A549 (cell line): Measurements from ENCODE around the gene PDS5B. TPM values are rescaled to one million over a fixed set of nuclear protein-coding genes. Genes with fewer than 3 reads are reported as not detected.

Experiments used
- ATAC-seq, 2 experiments: fragments of 200-7000 bp in 1 of 2; fragments of >200 bp in 1 of 2; cut with Nextera tagmentation in 1 of 2; cut with Tn5 transposase in 1 of 2; 3 replicates each; pipeline versions ENCODE4 v1.8.0 to v1.9.1; 2018 to 2020; ENCODE audit warnings: mild to moderate bottlenecking in 1 of 2, moderate library complexity in 1 of 2
- CTCF ChIA-PET: fragments of 300-600 bp; sonication (Branson Sonifier 250); formaldehyde crosslinking; extraction: SDS; loops from one replicate; lab custom pipeline; 2021; ENCODE audit warnings: antibody characterized with exemption, inconsistent platforms; lab: Yijun Ruan, JAX
- POLR2A ChIA-PET: fragments of 350-600 bp; formaldehyde crosslinking; extraction: SDS; loops from one replicate; lab custom pipeline; 2021; ENCODE audit warnings: antibody characterized with exemption, inconsistent platforms; lab: Yijun Ruan, JAX
- DNase-seq, 2 experiments: peaks; one replicate each; pipeline versions ENCODE4 v3.0.0 to v3.0.0-alpha.2; 2011 to 2016; ENCODE audit warnings: low read depth in 1 of 2, low spot score in 1 of 2
- FAIRE-seq: peaks from 2 replicates; lab custom pipeline; 2011; peaks lifted over from hg19 to GRCh38; lab: Jason Lieb, UNC
- H3K27ac ChIP-seq, 2 experiments: fragments of >200 bp; sonication (Bioruptor Twin); formaldehyde crosslinking; 3 replicates each; pipeline ENCODE4 v1.5.1; 2016 to 2017
- H3K4me1 ChIP-seq: fragments of >200 bp; sonication (Bioruptor Twin); formaldehyde crosslinking; 3 replicates; pipeline ENCODE4 v1.6.1; 2016
- H3K4me2 ChIP-seq: fragments of >200 bp; sonication (Bioruptor Twin); formaldehyde crosslinking; 3 replicates; pipeline ENCODE4 v1.6.1; 2016
- H3K4me3 ChIP-seq: fragments of >200 bp; sonication (Bioruptor Twin); formaldehyde crosslinking; 3 replicates; pipeline ENCODE4 v1.5.1; 2016
- H3K9me3 ChIP-seq: fragments of >200 bp; sonication (Bioruptor Twin); formaldehyde crosslinking; 3 replicates; pipeline ENCODE4 v1.6.1; 2016
- CEBPB ChIP-seq, 2 experiments: fragments of >200 bp in 1 of 2; sonication (Bioruptor Twin) in 1 of 2; formaldehyde crosslinking in 1 of 2; IDR thresholded peaks; 2 replicates each; pipeline ENCODE4 v1.6.1; 2012 to 2016
- CHD2 ChIP-seq: fragments of 150-350 bp; IDR thresholded peaks from 2 replicates; pipeline ENCODE4 v1.6.1; 2014; ENCODE audit warnings: low read length; ENCODE audit not compliant: partially characterized antibody
- ESRRA ChIP-seq: fragments of 150-350 bp; IDR thresholded peaks from 2 replicates; pipeline ENCODE4 v1.6.1; 2014; ENCODE audit warnings: mild to moderate bottlenecking, low read length, borderline replicate concordance
- FOSB ChIP-seq: fragments of 250-450 bp; sonication (Bioruptor Pico); IDR thresholded peaks from 2 replicates; pipeline ENCODE4 v1.5.0; 2020; ENCODE audit warnings: mild to moderate bottlenecking, moderate library complexity
- FOSL2 ChIP-seq, 2 experiments: fragments of 450-650 bp in 1 of 2; fragments of >200 bp in 1 of 2; sonication (Bioruptor Twin) in 1 of 2; formaldehyde crosslinking; IDR thresholded peaks; 2 replicates each; pipeline versions ENCODE4 v1.5.0 to v1.6.1; 2016 to 2020; ENCODE audit warnings: mild to moderate bottlenecking in 1 of 2, moderate library complexity in 1 of 2
- FOXS1 ChIP-seq: fragments of 250-450 bp; sonication (Bioruptor Pico); IDR thresholded peaks from 2 replicates; pipeline ENCODE4 v1.5.0; 2020; ENCODE audit warnings: mild to moderate bottlenecking, moderate library complexity
- HOXA7 ChIP-seq: fragments of 250-450 bp; sonication (Bioruptor Pico); IDR thresholded peaks from 2 replicates; pipeline ENCODE4 v1.5.0; 2020; ENCODE audit warnings: mild to moderate bottlenecking, moderate library complexity
- HOXB13 ChIP-seq: fragments of 250-450 bp; sonication (Bioruptor Pico); IDR thresholded peaks from 2 replicates; pipeline ENCODE4 v1.5.0; 2020; ENCODE audit warnings: low read depth, mild to moderate bottlenecking, moderate library complexity
- KDM1A ChIP-seq: fragments of 200-600 bp; sonication (generic); IDR thresholded peaks from 2 replicates; pipeline ENCODE4 v1.6.1; 2016; ENCODE audit warnings: low read depth, mild to moderate bottlenecking
- MYC ChIP-seq: IDR thresholded peaks from 2 replicates; pipeline ENCODE4 v1.6.1; 2012; ENCODE audit warnings: mild to moderate bottlenecking, inconsistent platforms, low read length, improper control_type of control experiment, borderline replicate concordance
- NR3C1 ChIP-seq: fragments of >200 bp; sonication (Bioruptor Twin); formaldehyde crosslinking; IDR thresholded peaks from 3 replicates; pipeline ENCODE4 v1.6.1; 2017
- PHF8 ChIP-seq: fragments of 200-600 bp; sonication (generic); IDR thresholded peaks from 2 replicates; pipeline ENCODE4 v1.6.1; 2016; ENCODE audit warnings: low read depth, mild to moderate bottlenecking, antibody characterized with exemption, moderate library complexity, borderline replicate concordance
- POLR2A ChIP-seq: IDR thresholded peaks from 2 replicates; pipeline ENCODE4 v1.6.1; 2012; ENCODE audit warnings: mild to moderate bottlenecking, low read length
- TFCP2L1 ChIP-seq: fragments of 250-450 bp; sonication (Bioruptor Pico); IDR thresholded peaks from 2 replicates; pipeline ENCODE4 v1.5.0; 2021; ENCODE audit warnings: mild to moderate bottlenecking
- ZC3H11A ChIP-seq: fragments of 450-650 bp; IDR thresholded peaks from 2 replicates; pipeline ENCODE4 v1.6.1; 2014; ENCODE audit warnings: antibody characterized with exemption, mild to moderate bottlenecking
- WGBS: methylation state at CpG from one replicate; pipeline ENCODE4 v1.1.6; 2017; ENCODE audit errors: missing lambda C conversion rate; 5-methylcytosine and 5-hydroxymethylcytosine counted together
- polyA plus RNA-seq, 4 experiments: library from polyadenylated mRNA; depleted of rRNA in 3 of 4; stranded (reverse); fragments of >200 nt; fragmentation: RNase III in 1 of 4; extraction: RNeasy Plus Mini Kit Qiagen cat#74134 plus additional on column Dnase treatment in 1 of 4; gene quantifications; 2 replicates in 3 of 4; 3 replicates in 1 of 4; pipeline ENCODE4 v1.2.3, GENCODE V29; 2011 to 2017
- TF ChIP-seq, protein P1 (sequence below): fragments of >200 bp; sonication (Bioruptor Twin); formaldehyde crosslinking; IDR thresholded peaks from 3 replicates; pipeline ENCODE4 v1.5.1; 2016
- TF ChIP-seq, protein P2 (sequence below): fragments of 250-450 bp; sonication (Bioruptor Pico); IDR thresholded peaks from 2 replicates; pipeline ENCODE4 v1.5.0; 2021; ENCODE audit warnings: mild to moderate bottlenecking, moderate library complexity, borderline replicate concordance
- TF ChIP-seq, protein P3 (sequence below): fragments of >200 bp; sonication (Bioruptor Twin); formaldehyde crosslinking; IDR thresholded peaks from 2 replicates; pipeline ENCODE4 v1.6.1; 2016
- TF ChIP-seq, protein P4 (sequence below): fragments of 200-600 bp; sonication (generic); IDR thresholded peaks from 2 replicates; pipeline ENCODE4 v1.6.1; 2016; ENCODE audit warnings: antibody characterized with exemption, mild to moderate bottlenecking, moderate library complexity
- TF ChIP-seq, protein P5 (sequence below): fragments of 250-450 bp; sonication (Bioruptor Pico); IDR thresholded peaks from 2 replicates; pipeline ENCODE4 v1.5.0; 2020; ENCODE audit warnings: low read depth, mild to moderate bottlenecking, moderate library complexity

Gene PDS5B
- polyA plus RNA-seq, 2 of the 4 experiments (the other 2 are of a cell fraction) = 10.6 to 16.0 TPM

- TF ChIP-seq, protein P1, sequence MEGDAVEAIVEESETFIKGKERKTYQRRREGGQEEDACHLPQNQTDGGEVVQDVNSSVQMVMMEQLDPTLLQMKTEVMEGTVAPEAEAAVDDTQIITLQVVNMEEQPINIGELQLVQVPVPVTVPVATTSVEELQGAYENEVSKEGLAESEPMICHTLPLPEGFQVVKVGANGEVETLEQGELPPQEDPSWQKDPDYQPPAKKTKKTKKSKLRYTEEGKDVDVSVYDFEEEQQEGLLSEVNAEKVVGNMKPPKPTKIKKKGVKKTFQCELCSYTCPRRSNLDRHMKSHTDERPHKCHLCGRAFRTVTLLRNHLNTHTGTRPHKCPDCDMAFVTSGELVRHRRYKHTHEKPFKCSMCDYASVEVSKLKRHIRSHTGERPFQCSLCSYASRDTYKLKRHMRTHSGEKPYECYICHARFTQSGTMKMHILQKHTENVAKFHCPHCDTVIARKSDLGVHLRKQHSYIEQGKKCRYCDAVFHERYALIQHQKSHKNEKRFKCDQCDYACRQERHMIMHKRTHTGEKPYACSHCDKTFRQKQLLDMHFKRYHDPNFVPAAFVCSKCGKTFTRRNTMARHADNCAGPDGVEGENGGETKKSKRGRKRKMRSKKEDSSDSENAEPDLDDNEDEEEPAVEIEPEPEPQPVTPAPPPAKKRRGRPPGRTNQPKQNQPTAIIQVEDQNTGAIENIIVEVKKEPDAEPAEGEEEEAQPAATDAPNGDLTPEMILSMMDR = no peak
- TF ChIP-seq, protein P2, sequence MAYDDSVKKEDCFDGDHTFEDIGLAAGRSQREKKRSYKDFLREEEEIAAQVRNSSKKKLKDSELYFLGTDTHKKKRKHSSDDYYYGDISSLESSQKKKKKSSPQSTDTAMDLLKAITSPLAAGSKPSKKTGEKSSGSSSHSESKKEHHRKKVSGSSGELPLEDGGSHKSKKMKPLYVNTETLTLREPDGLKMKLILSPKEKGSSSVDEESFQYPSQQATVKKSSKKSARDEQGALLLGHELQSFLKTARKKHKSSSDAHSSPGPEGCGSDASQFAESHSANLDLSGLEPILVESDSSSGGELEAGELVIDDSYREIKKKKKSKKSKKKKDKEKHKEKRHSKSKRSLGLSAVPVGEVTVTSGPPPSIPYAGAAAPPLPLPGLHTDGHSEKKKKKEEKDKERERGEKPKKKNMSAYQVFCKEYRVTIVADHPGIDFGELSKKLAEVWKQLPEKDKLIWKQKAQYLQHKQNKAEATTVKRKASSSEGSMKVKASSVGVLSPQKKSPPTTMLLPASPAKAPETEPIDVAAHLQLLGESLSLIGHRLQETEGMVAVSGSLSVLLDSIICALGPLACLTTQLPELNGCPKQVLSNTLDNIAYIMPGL (CRISPR knock-in tag) = no peak
- no peak for TF ChIP-seq CEBPB (IDR thresholded peaks at IDR 0.05)
- TF ChIP-seq, all 56 proteins: peak for 0
These were observed 95.9 kb downstream of the PDS5B start (continued) for GRCh38 chr13:32682130-32682529.

DNA sequence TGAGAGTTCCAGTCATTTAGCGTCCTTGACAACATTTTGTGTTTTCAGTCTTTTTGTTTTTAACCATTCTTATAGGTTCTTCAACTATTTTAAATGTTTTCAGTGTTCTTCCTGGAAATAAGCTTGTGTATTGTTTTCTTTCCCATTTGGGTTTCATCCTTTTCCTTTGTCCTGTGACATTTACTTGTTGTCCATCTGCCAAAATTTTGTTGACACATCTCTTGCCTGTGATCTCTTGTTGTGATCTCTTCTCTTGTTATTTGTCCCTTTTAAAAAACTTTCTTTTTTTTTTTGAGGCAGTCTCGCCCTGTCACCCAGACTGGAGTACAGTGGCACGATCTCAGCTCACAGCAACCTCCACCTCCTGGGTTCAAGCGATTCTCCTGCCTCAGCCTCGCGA is 96.5 kb downstream of the PDS5B start:
- H3K4me2 ChIP-seq = no peak overlapping the region
- no peak overlapping the region for H3K27ac ChIP-seq
- no peaks in the 10 kb centered on the region for H3K4me1 ChIP-seq
- FAIRE-seq = no peak
- DNase-seq = no peak
- POLR2A ChIA-PET = no interaction called here
- WGBS = 92% methylated on average over 6 of the region's 6 CpGs
- no peak overlapping the region for H3K4me3 ChIP-seq
- no peak for ATAC-seq
- TF ChIP-seq POLR2A = no peak
- TF ChIP-seq, protein P3, sequence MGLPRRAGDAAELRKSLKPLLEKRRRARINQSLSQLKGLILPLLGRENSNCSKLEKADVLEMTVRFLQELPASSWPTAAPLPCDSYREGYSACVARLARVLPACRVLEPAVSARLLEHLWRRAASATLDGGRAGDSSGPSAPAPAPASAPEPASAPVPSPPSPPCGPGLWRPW = no peak
- no peak for TF ChIP-seq FOSL2 (IDR thresholded peaks at IDR 0.05)
- TF ChIP-seq FOSL2 (CRISPR knock-in tag; IDR thresholded peaks at IDR 0.05) = no peak
- TF ChIP-seq, protein P4, sequence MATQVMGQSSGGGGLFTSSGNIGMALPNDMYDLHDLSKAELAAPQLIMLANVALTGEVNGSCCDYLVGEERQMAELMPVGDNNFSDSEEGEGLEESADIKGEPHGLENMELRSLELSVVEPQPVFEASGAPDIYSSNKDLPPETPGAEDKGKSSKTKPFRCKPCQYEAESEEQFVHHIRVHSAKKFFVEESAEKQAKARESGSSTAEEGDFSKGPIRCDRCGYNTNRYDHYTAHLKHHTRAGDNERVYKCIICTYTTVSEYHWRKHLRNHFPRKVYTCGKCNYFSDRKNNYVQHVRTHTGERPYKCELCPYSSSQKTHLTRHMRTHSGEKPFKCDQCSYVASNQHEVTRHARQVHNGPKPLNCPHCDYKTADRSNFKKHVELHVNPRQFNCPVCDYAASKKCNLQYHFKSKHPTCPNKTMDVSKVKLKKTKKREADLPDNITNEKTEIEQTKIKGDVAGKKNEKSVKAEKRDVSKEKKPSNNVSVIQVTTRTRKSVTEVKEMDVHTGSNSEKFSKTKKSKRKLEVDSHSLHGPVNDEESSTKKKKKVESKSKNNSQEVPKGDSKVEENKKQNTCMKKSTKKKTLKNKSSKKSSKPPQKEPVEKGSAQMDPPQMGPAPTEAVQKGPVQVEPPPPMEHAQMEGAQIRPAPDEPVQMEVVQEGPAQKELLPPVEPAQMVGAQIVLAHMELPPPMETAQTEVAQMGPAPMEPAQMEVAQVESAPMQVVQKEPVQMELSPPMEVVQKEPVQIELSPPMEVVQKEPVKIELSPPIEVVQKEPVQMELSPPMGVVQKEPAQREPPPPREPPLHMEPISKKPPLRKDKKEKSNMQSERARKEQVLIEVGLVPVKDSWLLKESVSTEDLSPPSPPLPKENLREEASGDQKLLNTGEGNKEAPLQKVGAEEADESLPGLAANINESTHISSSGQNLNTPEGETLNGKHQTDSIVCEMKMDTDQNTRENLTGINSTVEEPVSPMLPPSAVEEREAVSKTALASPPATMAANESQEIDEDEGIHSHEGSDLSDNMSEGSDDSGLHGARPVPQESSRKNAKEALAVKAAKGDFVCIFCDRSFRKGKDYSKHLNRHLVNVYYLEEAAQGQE = no peak
- no peak for TF ChIP-seq PHF8
- TF ChIP-seq NR3C1 = no peak
- no peak for TF ChIP-seq HOXA7 (CRISPR knock-in tag)
- TF ChIP-seq TFCP2L1 (CRISPR knock-in tag) = no peak
- no peaks in the 10 kb centered on the region for H3K9me3 ChIP-seq
- CTCF ChIA-PET = interaction anchor here (1.0 kb wide), 1 partner anchor 13 kb away, joined by 4 read pairs; no protein-coding TSS in a partner anchor

DNA sequence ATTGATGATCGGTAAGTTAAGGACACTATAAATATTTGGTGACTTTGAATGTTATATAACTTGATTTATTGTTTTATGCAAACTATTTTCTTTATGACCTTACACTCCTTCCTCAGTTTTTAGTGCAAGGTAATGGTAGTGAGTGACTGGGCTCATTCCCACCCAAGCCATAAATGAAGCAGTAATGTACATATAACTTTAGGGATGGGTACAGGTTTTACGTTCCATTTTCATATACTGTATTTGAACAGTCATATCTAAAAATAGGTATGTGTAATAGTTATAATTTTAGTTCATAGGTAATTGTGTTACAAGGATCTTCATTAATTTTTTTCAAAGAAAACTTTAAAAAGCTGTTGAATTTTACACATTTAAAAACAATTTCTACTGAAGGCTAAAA is 101.0 kb downstream of the PDS5B start:
- Histone ChIP-seq H3K4me2 (no peak overlapping the region), H3K4me1 (no peaks in the 10 kb centered on the region), H3K4me3 (no peak overlapping the region), H3K27ac (no peak overlapping the region), H3K9me3 (no peaks in the 10 kb centered on the region)
- FAIRE-seq (no peak), DNase-seq (no peak), ATAC-seq (no peak)
- POLR2A ChIA-PET = no interaction called here
- CTCF ChIA-PET = no interaction called here
- TF ChIP-seq FOSB (CRISPR knock-in tag) (no peak), TFCP2L1 (CRISPR knock-in tag) (no peak), CEBPB (IDR thresholded peaks at IDR 0.05) (no peak), ZC3H11A (no peak), ESRRA (no peak), MYC (no peak), KDM1A (no peak), CHD2 (no peak), FOXS1 (CRISPR knock-in tag) (no peak), HOXB13 (no peak)
- TF ChIP-seq, protein P5, sequence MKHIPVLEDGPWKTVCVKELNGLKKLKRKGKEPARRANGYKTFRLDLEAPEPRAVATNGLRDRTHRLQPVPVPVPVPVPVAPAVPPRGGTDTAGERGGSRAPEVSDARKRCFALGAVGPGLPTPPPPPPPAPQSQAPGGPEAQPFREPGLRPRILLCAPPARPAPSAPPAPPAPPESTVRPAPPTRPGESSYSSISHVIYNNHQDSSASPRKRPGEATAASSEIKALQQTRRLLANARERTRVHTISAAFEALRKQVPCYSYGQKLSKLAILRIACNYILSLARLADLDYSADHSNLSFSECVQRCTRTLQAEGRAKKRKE (CRISPR knock-in tag) = no peak
- WGBS = 94% methylated on average over 2 of the region's 2 CpGs
